Breast epithelium (tissue), 4 donors: ENCODE data around the gene ASCC3. TPM values are rescaled to one million over a fixed set of nuclear protein-coding genes. Genes with fewer than 3 reads are reported as not detected.

Source experiments
- DNase-seq, 2 donors: peaks; one replicate each; pipeline ENCODE4 v3.0.0-alpha.2; 2019; ENCODE audit warnings: low spot score in 2 of 2
- H3K27ac ChIP-seq, 2 donors: fragments of 200-600 bp; sonication (generic) in 1 of 2; one replicate each; pipeline ENCODE4 v1.5.1; 2016 to 2019; ENCODE audit warnings: mild to moderate bottlenecking in 1 of 2
- H3K27me3 ChIP-seq, 2 donors: fragments of 200-600 bp; sonication (generic) in 1 of 2; one replicate each; pipeline versions ENCODE4 v1.5.1 to v1.6.0; 2017 to 2019; ENCODE audit warnings: control low read depth in 1 of 2, mild to moderate bottlenecking in 1 of 2
- H3K36me3 ChIP-seq: fragments of 200-600 bp; one replicate; pipeline ENCODE4 v1.5.1; 2019
- H3K4me1 ChIP-seq, 2 donors: fragments of 200-600 bp; sonication (generic); one replicate each; pipeline ENCODE4 v1.5.1; 2016 to 2019; ENCODE audit warnings: control low read depth in 1 of 2
- H3K4me3 ChIP-seq, 3 donors: fragments of 200-600 bp; sonication (generic); 1 replicate in 2 of 3; 2 replicates in 1 of 3; pipeline ENCODE4 v1.5.1; 2016 to 2019; ENCODE audit warnings: mild to moderate bottlenecking in 3 of 3, moderate library complexity in 2 of 3
- H3K9me3 ChIP-seq, 2 donors: fragments of 200-600 bp; sonication (generic) in 1 of 2; one replicate each; pipeline ENCODE4 v1.5.1; 2016 to 2019; ENCODE audit warnings: control low read depth in 1 of 2
- CTCF ChIP-seq, 3 donors: fragments of 450-650 bp; IDR thresholded peaks; one replicate each; pipeline ENCODE4 v1.5.1; 2016 to 2017; ENCODE audit warnings: antibody characterized with exemption in 3 of 3, mild to moderate bottlenecking in 3 of 3, moderate library complexity in 3 of 3
- POLR2A ChIP-seq: fragments of 450-650 bp; IDR thresholded peaks from one replicate; pipeline ENCODE4 v1.6.1; 2016; ENCODE audit warnings: antibody characterized with exemption, mild to moderate bottlenecking, moderate library complexity
- POLR2AphosphoS5 ChIP-seq, 3 donors: sonication (generic); formaldehyde crosslinking; IDR thresholded peaks; one replicate each; pipeline ENCODE4 v1.6.1; 2017; ENCODE audit warnings: antibody characterized with exemption in 3 of 3
- intact Hi-C: fragments of 100-400 bp; cut with DNase I; formaldehyde crosslinking; loops from one replicate; pipeline ENCODE4 v1.15.1; 2023; ENCODE audit warnings: low total_unique reads
- total RNA-seq, 3 donors: library from RNA; depleted of rRNA; stranded (reverse); fragments of >200 nt; gene quantifications; one replicate each; pipeline ENCODE4 v1.1.0, GENCODE V29; 2016

The ASCC3 gene
- total RNA-seq, 3 donors from 2014 or later = 23.5 to 49.3 (median 44.6) TPM

GRCh38 chr6:100905067-100905466, 23.9 kb upstream of the ASCC3 start:
- intact Hi-C loops = no loop called here
- no peak for DNase-seq

GRCh38 chr6:100904316-100904715, 23.2 kb upstream of the ASCC3 start:
- no peaks in the 10 kb centered on the region for H3K36me3 ChIP-seq
- TF ChIP-seq POLR2AphosphoS5 (IDR thresholded peaks at IDR 0.05) (no peak), POLR2A (no peak), CTCF (IDR thresholded peaks at IDR 0.05) (no peak)
- H3K4me1 ChIP-seq = no peaks in the 10 kb centered on the region
- intact Hi-C loops = no loop called here
- H3K27ac ChIP-seq = no peak overlapping the region
- H3K9me3 ChIP-seq = no peaks in the 10 kb centered on the region
- no peak overlapping the region for H3K4me3 ChIP-seq
- no peak for DNase-seq
- no peaks in the 10 kb centered on the region for H3K27me3 ChIP-seq

More at GRCh38 chr6:100905067-100905466, 23.9 kb upstream of the ASCC3 start:
- no peak overlapping the region for H3K27ac ChIP-seq
- no peaks in the 10 kb centered on the region for H3K36me3 ChIP-seq
- H3K27me3 ChIP-seq = no peaks in the 10 kb centered on the region
- H3K4me1 ChIP-seq = no peaks in the 10 kb centered on the region
- no peak overlapping the region for H3K4me3 ChIP-seq
- no peak for TF ChIP-seq CTCF (IDR thresholded peaks at IDR 0.05)
- no peak for TF ChIP-seq POLR2A
- no peak for TF ChIP-seq POLR2AphosphoS5 (IDR thresholded peaks at IDR 0.05)
- no peaks in the 10 kb centered on the region for H3K9me3 ChIP-seq

GRCh38 chr6:100901582-100901981, 20.5 kb upstream of the ASCC3 start:
- DNase-seq = no peak
- H3K4me3 ChIP-seq = no peak overlapping the region
- intact Hi-C loops = no loop called here
- H3K9me3 ChIP-seq = peaks cover 4 to 15% of the 10 kb centered on the region in 2 donors
- no peaks in the 10 kb centered on the region for H3K36me3 ChIP-seq
- TF ChIP-seq CTCF (IDR thresholded peaks at IDR 0.05) (no peak), POLR2AphosphoS5 (IDR thresholded peaks at IDR 0.05) (no peak), POLR2A (no peak)
- H3K27me3 ChIP-seq = no peaks in the 10 kb centered on the region
- H3K4me1 ChIP-seq = no peaks in the 10 kb centered on the region
- H3K27ac ChIP-seq = no peak overlapping the region

GRCh38 chr6:100899202-100899601, 18.1 kb upstream of the ASCC3 start:
- DNase-seq = no peak
- Histone ChIP-seq H3K9me3 (peaks cover 4 to 15% of the 10 kb centered on the region in 2 donors), H3K27ac (no peak overlapping the region), H3K27me3 (no peaks in the 10 kb centered on the region), H3K4me1 (no peaks in the 10 kb centered on the region), H3K4me3 (no peak overlapping the region), H3K36me3 (no peaks in the 10 kb centered on the region)
- intact Hi-C loops = no loop called here
- TF ChIP-seq POLR2AphosphoS5 (IDR thresholded peaks at IDR 0.05) = no peak
- TF ChIP-seq CTCF (IDR thresholded peaks at IDR 0.05) = no peak
- TF ChIP-seq POLR2A = no peak

GRCh38 chr6:100897671-100898070, 16.5 kb upstream of the ASCC3 start:
- no peak for TF ChIP-seq CTCF (IDR thresholded peaks at IDR 0.05)
- no peak for TF ChIP-seq POLR2AphosphoS5 (IDR thresholded peaks at IDR 0.05)
- no peak for TF ChIP-seq POLR2A
- intact Hi-C loops = no loop called here

More at GRCh38 chr6:100897671-100898070, 16.5 kb upstream of the ASCC3 start:
- Histone ChIP-seq H3K4me1 (no peaks in the 10 kb centered on the region), H3K36me3 (no peaks in the 10 kb centered on the region), H3K27ac (no peak overlapping the region), H3K27me3 (no peaks in the 10 kb centered on the region), H3K9me3 (peaks cover 4 to 15% of the 10 kb centered on the region in 2 donors), H3K4me3 (no peak overlapping the region)
- DNase-seq = no peak
